ENCODE data around the gene NLRC3.
"Not testable (repeated sequence)": the region's sequence is repeated elsewhere in the genome, so short reads cannot be mapped to it uniquely, and the experiment has no call there.

NLRC3 gene

DNA sequence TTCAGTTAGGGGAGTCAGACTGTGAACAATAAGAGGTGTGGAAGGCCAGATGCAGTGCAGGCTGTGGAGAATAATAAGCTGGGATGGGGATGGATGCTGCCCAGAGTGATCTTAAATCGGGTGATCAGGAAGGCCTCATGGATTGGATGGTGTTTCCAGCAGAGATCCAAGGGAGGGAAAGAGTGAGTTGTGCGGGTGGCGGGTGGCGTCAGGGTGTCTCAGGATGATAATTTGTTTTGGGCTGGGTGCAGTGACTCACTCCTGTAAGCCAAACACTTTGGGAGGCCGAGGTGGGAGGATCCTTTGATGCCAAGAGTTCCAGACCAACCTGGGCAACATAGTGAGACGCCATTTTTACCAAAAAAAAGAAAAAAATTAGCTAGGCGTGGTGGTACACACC, 68.5 kb downstream of the NLRC3 start:
- Mint-ChIP-seq H3K9me3 (no peaks in the 10 kb centered on the region), H3K36me3 (ENCODE audit: low read depth) (peaks cover 41% of the 10 kb centered on the region), H3K4me1 (ENCODE audit: low read depth) (peaks cover 54% of the 10 kb centered on the region)

DNA sequence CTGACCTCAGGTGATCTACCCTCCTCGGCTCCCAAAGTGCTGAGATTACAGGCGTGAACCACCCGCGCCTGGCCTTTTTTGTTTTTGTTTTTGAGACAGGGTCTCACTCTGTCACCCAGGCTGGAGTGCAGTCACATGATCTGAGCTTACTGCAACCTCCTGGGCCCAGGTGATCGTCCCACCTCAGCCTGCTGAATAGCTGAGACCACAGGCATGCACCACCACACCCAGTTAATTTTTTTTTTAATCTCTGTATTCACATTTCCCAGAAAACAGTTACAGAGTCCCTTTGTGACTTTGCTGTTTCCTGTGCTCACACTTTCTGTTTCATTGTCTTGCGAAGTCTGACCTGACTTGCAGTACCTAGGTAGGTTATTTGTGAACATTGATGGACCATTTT, 73.7 kb downstream of the NLRC3 start:
- H3K27me3 Mint-ChIP-seq: no peaks in the 10 kb centered on the region
- peak overlapping the region; percentile 77 for H3K4me3 Mint-ChIP-seq
- H3K27ac Mint-ChIP-seq: peak overlapping the region; percentile 76
- no peaks in the 10 kb centered on the region for H3K9me3 Mint-ChIP-seq
- H3K36me3 Mint-ChIP-seq (ENCODE audit: low read depth): peaks cover 23% of the 10 kb centered on the region
- peaks cover 67% of the 10 kb centered on the region for H3K4me1 Mint-ChIP-seq (ENCODE audit: low read depth)

More for the DNA sequence above, 68.5 kb downstream of the NLRC3 start:
- H3K27ac Mint-ChIP-seq: peak overlapping the region; percentile 81
- no peak overlapping the region for H3K4me3 Mint-ChIP-seq
- no peaks in the 10 kb centered on the region for H3K27me3 Mint-ChIP-seq

DNA sequence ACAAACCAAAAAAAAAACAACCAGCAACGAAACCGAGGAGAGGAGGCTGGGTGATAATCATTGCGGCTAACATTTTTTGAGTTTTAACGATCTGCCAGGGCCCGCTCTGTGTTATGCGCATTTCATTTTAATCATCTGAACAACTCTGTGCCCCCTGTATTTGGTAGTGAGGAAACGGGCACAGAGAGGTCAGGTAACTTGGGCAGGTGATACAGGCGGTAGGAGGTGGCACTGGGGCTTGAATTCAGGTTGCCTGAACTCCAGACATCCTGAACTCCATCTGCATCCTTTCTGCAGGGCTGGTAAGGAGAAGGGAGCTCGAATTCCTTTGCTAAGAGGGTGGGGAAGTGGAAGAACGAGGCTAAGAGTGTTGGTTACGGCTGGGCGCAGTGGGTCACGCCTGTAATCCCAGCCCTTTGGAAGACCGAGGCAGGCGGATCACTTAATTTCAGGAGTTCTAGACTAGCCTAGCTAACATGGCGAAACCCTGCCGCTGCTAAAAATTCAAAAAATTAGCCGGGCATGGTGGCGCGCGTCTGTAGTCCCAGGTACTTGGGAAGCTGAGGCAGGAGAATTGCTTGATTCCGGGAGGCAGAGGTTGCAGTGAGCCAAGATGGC, 75.3 kb downstream of the NLRC3 start:
- peak overlapping the region; percentile 46 for H3K27ac Mint-ChIP-seq
- peaks cover 15% of the 10 kb centered on the region for H3K36me3 Mint-ChIP-seq (ENCODE audit: low read depth)
- no peaks in the 10 kb centered on the region for H3K27me3 Mint-ChIP-seq
- H3K9me3 Mint-ChIP-seq: no peaks in the 10 kb centered on the region
- peak overlapping the region; percentile 95 for H3K4me3 Mint-ChIP-seq
- H3K4me1 Mint-ChIP-seq (ENCODE audit: low read depth): peaks cover 65% of the 10 kb centered on the region

DNA sequence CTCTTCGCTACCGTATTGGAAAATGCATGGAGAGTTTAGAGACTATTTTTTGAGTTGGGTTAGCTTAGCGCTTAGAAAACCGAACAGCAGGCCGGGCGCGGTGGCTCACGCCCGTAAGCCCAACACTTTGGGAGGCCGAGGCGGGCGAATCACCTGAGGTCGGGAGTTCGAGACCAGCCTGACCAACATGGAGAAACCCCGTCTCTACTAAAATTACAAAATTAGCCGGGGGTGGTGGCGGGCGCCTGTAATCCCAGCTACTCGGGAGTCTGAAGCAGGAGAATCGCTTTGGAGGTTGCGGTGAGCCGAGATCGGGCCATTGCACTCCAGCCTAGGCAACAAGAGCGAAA, 75.8 kb downstream of the NLRC3 start:
- H3K4me1 Mint-ChIP-seq (ENCODE audit: low read depth): peaks cover 65% of the 10 kb centered on the region
- H3K9me3 Mint-ChIP-seq, H3K27me3 Mint-ChIP-seq: not testable (repeated sequence)
- peak overlapping the region; percentile 95 for H3K27ac Mint-ChIP-seq
- peaks cover 15% of the 10 kb centered on the region for H3K36me3 Mint-ChIP-seq (ENCODE audit: low read depth)
- H3K4me3 Mint-ChIP-seq: peak overlapping the region; percentile 95

DNA sequence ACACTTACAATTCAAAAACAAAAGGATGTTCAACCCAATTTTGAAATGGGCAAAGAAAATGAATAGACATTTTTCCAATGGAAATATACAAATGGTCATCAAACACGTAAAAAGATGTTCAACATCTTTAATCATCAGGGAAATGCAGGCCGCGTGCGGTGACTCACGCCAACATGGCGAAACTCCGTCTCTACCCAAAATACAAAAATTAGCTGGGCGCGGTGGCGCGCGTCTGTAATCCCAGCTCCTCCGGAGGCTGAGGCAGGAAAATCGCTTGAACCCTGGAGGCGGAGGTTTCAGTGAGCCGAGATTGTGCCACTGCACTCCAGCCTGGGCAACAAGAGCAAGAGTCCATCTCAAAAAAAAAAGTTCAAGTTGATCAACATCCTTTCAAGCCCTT, 78.2 kb downstream of the NLRC3 start:
- no peak overlapping the region for H3K27ac Mint-ChIP-seq
- no peaks in the 10 kb centered on the region for H3K27me3 Mint-ChIP-seq
- H3K36me3 Mint-ChIP-seq (ENCODE audit: low read depth): no peaks in the 10 kb centered on the region
- peaks cover 45% of the 10 kb centered on the region for H3K4me1 Mint-ChIP-seq (ENCODE audit: low read depth)
- H3K9me3 Mint-ChIP-seq: no peaks in the 10 kb centered on the region
- H3K4me3 Mint-ChIP-seq: no peak overlapping the region

DNA sequence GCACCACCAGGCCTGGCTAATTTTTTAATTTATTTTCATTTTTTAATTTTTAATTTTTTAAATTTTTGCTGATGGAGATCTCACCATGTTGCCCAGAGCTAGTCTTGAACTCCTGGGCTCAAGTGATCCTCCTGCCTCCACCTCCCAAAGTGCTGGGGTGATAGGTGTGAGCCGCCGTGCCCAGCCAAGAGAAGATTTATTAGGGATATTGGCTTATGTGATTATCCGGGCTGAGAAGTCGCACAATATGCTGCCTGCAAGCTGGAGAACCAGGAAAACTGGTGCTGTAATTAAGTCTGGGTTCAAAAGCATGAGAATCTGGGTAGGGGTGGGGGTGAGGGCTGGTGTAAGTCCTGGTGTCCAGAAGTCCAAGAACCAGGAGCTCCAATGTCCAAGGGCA, 79.4 kb downstream of the NLRC3 start:
- Mint-ChIP-seq H3K36me3 (ENCODE audit: low read depth) (no peaks in the 10 kb centered on the region), H3K27me3 (no peaks in the 10 kb centered on the region), H3K9me3 (no peaks in the 10 kb centered on the region), H3K27ac (no peak overlapping the region), H3K4me3 (no peak overlapping the region), H3K4me1 (ENCODE audit: low read depth) (peaks cover 33% of the 10 kb centered on the region)

DNA sequence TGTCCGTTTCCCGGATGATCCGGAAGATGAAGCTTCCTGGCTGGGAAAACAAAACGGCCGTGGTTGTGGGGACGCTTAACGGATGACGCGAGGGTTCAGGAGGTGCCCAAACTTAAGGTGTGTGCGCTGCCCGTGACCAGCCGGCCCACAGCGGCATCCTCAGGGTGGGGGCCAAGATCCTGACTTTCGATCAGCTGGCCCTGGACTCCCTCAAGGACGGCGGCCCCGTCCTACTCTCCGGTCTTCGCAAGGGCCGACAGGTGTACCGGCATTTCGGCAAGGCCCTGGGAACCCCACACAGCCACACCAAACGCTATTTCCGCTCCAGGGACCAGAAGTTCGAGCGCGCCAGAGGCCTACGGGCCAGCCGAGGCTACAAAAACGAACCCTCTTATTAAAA, 80.8 kb downstream of the NLRC3 start:
- no peaks in the 10 kb centered on the region for H3K27me3 Mint-ChIP-seq
- no peak overlapping the region for H3K27ac Mint-ChIP-seq
- H3K9me3 Mint-ChIP-seq: no peaks in the 10 kb centered on the region
- H3K4me1 Mint-ChIP-seq (ENCODE audit: low read depth): peaks cover 20% of the 10 kb centered on the region
- H3K36me3 Mint-ChIP-seq (ENCODE audit: low read depth): no peaks in the 10 kb centered on the region
- H3K4me3 Mint-ChIP-seq: no peak overlapping the region

DNA sequence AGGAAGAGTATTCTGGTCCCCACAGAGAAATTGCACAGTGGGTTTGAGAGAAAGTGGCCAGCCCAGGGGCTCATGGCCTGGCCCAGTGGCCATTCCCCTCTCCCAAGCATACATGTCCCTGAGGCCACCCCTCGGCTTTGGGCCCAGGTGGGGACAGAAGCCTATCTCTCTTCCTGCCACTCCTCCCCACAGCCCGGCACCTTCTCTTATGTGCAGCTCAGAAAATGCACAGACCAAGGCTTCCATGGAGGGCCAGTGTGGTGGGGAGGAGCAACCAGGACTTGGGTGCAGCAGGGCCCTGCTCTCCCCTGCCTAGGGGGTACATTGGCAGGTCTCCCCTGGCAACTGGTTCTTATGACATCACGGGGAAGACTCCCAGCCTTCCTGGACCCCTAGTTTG, 82.0 kb downstream of the NLRC3 start, which contains the start of gene C16orf90:
TSS of gene C16orf90 (minus strand) at position 314 of the 400 bp plus-strand sequence. CDS start at position 246, 68 bp downstream.
- Mint-ChIP-seq H3K9me3 (no peaks in the 10 kb centered on the region), H3K4me3 (no peak within 1 kb of the TSS)

DNA sequence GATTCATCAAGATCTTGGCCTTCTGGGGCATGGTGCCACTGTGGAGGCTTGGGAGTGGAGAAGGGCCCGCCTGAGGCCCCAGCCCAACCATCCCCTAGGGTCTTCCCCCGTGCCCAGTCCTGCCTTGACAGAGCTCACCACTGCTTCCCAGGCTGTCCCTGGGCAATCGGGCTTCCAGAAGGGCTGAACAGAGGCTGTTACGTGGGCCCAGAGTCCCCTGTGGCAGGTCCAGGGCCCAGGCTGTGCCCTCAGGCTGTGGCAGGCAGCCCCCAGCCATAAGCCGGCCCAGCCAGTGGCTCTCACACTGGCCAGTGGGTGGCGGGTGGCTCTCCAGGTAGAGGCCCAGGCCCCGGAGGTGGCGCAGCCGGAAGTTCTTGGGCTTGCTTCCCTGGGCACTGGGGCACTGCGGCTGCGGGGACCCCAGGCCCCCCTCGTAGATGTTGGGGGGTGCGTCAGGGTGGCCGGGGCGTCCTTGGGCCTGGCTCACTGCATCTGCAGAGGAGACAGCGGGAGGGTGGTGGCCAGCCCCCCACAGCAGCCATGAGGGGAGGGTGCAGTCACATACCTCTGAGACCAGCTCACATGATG, 82.7 kb downstream of the NLRC3 start:
- Mint-ChIP-seq H3K9me3 (no peaks in the 10 kb centered on the region), H3K4me3 (no peak overlapping the region), H3K27ac (no peak overlapping the region), H3K27me3 (no peaks in the 10 kb centered on the region), H3K36me3 (ENCODE audit: low read depth) (no peaks in the 10 kb centered on the region), H3K4me1 (ENCODE audit: low read depth) (peaks cover 6% of the 10 kb centered on the region)

More for the DNA sequence above, 82.0 kb downstream of the NLRC3 start, which contains the start of gene C16orf90:
- Mint-ChIP-seq H3K27me3 (no peaks in the 10 kb centered on the region), H3K36me3 (ENCODE audit: low read depth) (no peaks in the 10 kb centered on the region), H3K4me1 (ENCODE audit: low read depth) (peaks cover 12% of the 10 kb centered on the region), H3K27ac (no peak within 1 kb of the TSS)

DNA sequence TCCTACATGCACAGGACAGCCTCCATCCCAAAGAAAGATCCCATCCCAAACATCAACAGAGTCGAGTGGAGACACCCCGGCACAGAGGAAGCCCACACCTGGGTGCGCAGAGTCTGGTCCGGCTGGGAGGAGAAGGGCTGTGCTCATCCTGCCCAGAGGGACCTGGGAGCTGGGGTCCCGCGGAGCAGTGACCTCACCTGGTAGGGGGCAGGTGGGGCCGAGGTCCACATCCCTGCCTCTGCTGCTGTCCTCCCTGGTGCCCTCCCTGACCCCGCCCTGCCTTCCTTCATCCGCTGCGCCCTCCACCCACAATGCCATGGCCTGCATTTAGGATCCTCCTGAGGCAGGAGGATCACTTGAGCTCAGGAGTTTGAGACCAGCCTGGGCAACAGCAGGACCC, 84.8 kb downstream of the NLRC3 start:
- H3K9me3 Mint-ChIP-seq: no peaks in the 10 kb centered on the region
- H3K4me3 Mint-ChIP-seq: no peak overlapping the region
- no peaks in the 10 kb centered on the region for H3K27me3 Mint-ChIP-seq
- H3K27ac Mint-ChIP-seq: no peak overlapping the region
- H3K4me1 Mint-ChIP-seq (ENCODE audit: low read depth): peaks cover 5% of the 10 kb centered on the region
- no peaks in the 10 kb centered on the region for H3K36me3 Mint-ChIP-seq (ENCODE audit: low read depth)

DNA sequence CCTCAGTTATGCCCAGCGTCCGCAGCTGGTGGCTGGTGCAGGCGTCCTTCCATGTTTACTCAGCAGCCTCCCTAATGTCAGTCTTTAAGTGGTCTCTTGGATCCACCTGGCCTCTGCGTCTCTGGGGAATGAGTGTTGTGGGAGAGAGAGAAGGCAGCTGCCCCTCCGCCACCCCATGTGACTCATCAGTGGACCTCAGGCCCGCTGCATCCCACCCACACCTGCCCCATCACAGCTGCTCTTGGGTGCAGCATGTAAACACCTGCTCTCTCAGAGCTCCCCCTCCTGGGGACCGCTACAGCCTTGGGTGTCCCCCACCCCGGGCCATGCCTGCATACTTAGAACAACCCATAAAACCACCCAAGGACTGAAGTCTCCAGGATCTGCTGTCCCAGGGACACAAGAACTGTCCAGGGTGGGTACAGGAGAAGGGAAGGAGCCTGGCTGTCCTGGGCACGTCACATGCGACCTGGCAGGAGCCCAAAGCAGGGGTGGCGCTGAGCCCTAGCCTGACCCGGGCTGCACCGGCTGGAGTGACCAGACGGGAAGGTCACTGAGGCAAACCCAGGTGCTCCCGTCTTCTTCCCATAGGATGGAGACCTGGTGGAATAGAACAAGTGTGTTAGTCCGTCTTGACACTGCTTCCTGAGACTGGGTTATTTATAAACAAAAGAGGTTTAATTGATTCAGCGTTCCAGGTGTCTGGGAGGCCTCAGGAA, 86.1 kb downstream of the NLRC3 start:
- Mint-ChIP-seq H3K9me3 (no peaks in the 10 kb centered on the region), H3K27me3 (no peaks in the 10 kb centered on the region), H3K4me3 (no peak overlapping the region), H3K4me1 (ENCODE audit: low read depth) (peaks cover 5% of the 10 kb centered on the region), H3K36me3 (ENCODE audit: low read depth) (peaks cover 5% of the 10 kb centered on the region), H3K27ac (no peak overlapping the region)
